MM.1S (cell line): Measurements from ENCODE around the gene CHST15.

Source experiments
- DNase-seq: peaks from one replicate; pipeline ENCODE4 v3.0.0-alpha.2; 2015
- H2AFZ ChIP-seq: fragments of 300-600 bp; sonication (generic); 2 replicates; pipeline ENCODE4 v1.6.0; 2016; ENCODE audit warnings: antibody characterized with exemption, low read length
- H3F3A ChIP-seq: fragments of 300-600 bp; sonication (generic); 2 replicates; pipeline ENCODE4 v1.6.1; 2016; ENCODE audit warnings: mild to moderate bottlenecking, antibody characterized with exemption, low read length, moderate library complexity, mixed read lengths; ENCODE audit not compliant: insufficient read depth
- H3K27ac ChIP-seq: fragments of 300-600 bp; sonication (generic); 2 replicates; pipeline ENCODE4 v1.5.1; 2016; ENCODE audit warnings: mild to moderate bottlenecking, low read length
- H3K27me3 ChIP-seq: fragments of 300-600 bp; sonication (generic); replicated peaks from 2 replicates; pipeline ENCODE4 v1.6.0; 2016; ENCODE audit warnings: low read length; ENCODE audit not compliant: insufficient read depth
- H3K36me3 ChIP-seq: fragments of 300-600 bp; sonication (generic); replicated peaks from 2 replicates; pipeline ENCODE4 v1.6.1; 2016; ENCODE audit warnings: mild to moderate bottlenecking, low read length, mixed read lengths; ENCODE audit not compliant: insufficient read depth
- H3K4me1 ChIP-seq: fragments of 300-600 bp; sonication (generic); 2 replicates; pipeline ENCODE4 v1.6.1; 2016; ENCODE audit warnings: low read length, mixed read lengths
- H3K4me2 ChIP-seq: fragments of 300-600 bp; sonication (generic); 2 replicates; pipeline ENCODE4 v1.6.0; 2016; ENCODE audit warnings: low read depth, low read length
- H3K4me3 ChIP-seq: fragments of 300-600 bp; sonication (generic); 2 replicates; pipeline ENCODE4 v1.5.1; 2016; ENCODE audit warnings: low read length, mixed read lengths
- H3K79me2 ChIP-seq: fragments of 300-600 bp; sonication (generic); 2 replicates; pipeline ENCODE4 v1.6.1; 2016; ENCODE audit warnings: mixed run types, low read length, mixed read lengths
- H3K9ac ChIP-seq: fragments of 300-600 bp; sonication (generic); 2 replicates; pipeline ENCODE4 v1.6.1; 2016; ENCODE audit warnings: low read length, mixed read lengths
- H3K9me2 ChIP-seq: fragments of 300-600 bp; sonication (generic); replicated peaks from 2 replicates; pipeline ENCODE4 v1.6.1; 2016; ENCODE audit warnings: mild to moderate bottlenecking, low read length, mixed read lengths; ENCODE audit not compliant: insufficient read depth
- H3K9me3 ChIP-seq: fragments of 300-600 bp; sonication (generic); replicated peaks from 2 replicates; pipeline ENCODE4 v1.6.1; 2016; ENCODE audit warnings: mild to moderate bottlenecking, low read length, mixed read lengths; ENCODE audit not compliant: insufficient read depth
- H4K20me1 ChIP-seq: fragments of 300-600 bp; sonication (generic); 2 replicates; pipeline ENCODE4 v1.6.1; 2016; ENCODE audit warnings: mild to moderate bottlenecking, low read length, moderate library complexity, mixed read lengths; ENCODE audit not compliant: insufficient read depth
- CTCF ChIP-seq: fragments of 300-600 bp; sonication (generic); IDR thresholded peaks from 2 replicates; pipeline ENCODE4 v1.5.1; 2016; ENCODE audit warnings: antibody characterized with exemption, low read length, mixed read lengths
- EZH2 ChIP-seq: fragments of 300-600 bp; sonication (generic); optimal IDR thresholded peaks from 2 replicates; pipeline ENCODE3; 2017; ENCODE audit warnings: low read depth, mild to moderate bottlenecking, antibody characterized with exemption, low read length, mixed read lengths
- EZH2phosphoT487 ChIP-seq: fragments of 300-600 bp; sonication (generic); IDR thresholded peaks from 2 replicates; pipeline ENCODE4 v1.6.1; 2018; ENCODE audit warnings: antibody characterized with exemption, low read length

CHST15 gene

DNA sequence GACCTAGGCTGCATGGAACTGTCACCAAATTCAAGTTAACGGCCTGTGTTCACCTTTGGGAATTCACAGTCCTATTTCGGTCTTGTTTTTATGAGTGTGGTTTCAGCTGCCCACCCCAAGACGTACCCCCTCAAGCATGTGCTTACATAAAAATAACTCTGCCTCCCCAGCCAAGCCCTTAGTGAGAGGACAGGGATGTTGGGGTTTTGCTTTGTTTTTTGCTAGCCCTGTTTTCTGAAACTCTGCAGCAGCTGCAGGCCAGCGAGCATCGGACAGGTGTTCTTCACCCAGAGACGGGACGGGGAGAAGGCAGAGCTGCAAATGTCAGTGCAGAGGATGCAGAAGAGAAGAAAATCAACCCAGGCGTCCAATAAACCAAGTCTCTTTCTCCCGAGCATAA lies 13.5 kb downstream of the CHST15 start:
- no peaks in the 10 kb centered on the region for H3K9me3 ChIP-seq
- H3F3A ChIP-seq = peaks cover 88% of the 10 kb centered on the region
- peak overlapping the region; percentile 92 for H3K27ac ChIP-seq
- peak; percentile 89 for DNase-seq
- H3K9me2 ChIP-seq = no peaks in the 10 kb centered on the region
- no peak overlapping the region for H2AFZ ChIP-seq
- H3K4me3 ChIP-seq = peak overlapping the region; percentile 2; the same call in 1 of the 2 replicates
- peaks cover 95% of the 10 kb centered on the region for H3K4me1 ChIP-seq
- no peaks in the 10 kb centered on the region for H4K20me1 ChIP-seq
- no peak for TF ChIP-seq EZH2
- TF ChIP-seq EZH2phosphoT487 = no peak
- TF ChIP-seq CTCF = no peak
- no peaks in the 10 kb centered on the region for H3K27me3 ChIP-seq
- H3K79me2 ChIP-seq = peaks cover 93% of the 10 kb centered on the region
- no peaks in the 10 kb centered on the region; the same call in 1 of the 2 replicates for H3K36me3 ChIP-seq
- peak overlapping the region; percentile 57 for H3K4me2 ChIP-seq
- H3K9ac ChIP-seq = peak overlapping the region; percentile 41

DNA sequence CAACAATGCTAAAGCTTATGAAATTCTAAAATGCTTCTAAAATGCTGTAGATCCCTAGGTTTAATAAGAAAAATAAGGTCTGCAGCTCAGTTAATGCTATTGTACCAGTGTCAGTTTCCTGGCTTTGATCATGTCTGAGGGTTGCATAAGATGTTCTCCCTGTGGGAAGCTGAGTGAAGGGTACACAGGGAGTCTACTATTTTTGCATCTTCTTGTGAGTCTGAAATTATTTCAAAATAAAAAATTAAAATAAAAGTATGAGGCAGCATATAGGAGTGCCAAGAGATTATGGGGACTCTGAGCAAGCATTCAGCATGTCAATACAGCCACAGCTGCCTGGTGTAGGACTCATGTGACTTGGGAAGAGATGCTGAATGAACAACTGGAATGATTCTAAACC lies 14.7 kb downstream of the CHST15 start:
- no peaks in the 10 kb centered on the region for H3K9me3 ChIP-seq
- H3K27me3 ChIP-seq = no peaks in the 10 kb centered on the region
- no peaks in the 10 kb centered on the region; the same call in 1 of the 2 replicates for H3K36me3 ChIP-seq
- peaks cover 95% of the 10 kb centered on the region for H3K4me1 ChIP-seq
- no peak for DNase-seq
- no peaks in the 10 kb centered on the region for H4K20me1 ChIP-seq
- TF ChIP-seq CTCF (no peak), EZH2 (no peak), EZH2phosphoT487 (no peak)
- H3F3A ChIP-seq = peaks cover 91% of the 10 kb centered on the region
- H3K27ac ChIP-seq = peak overlapping the region; percentile 92; the same call in 1 of the 2 replicates
- H3K4me2 ChIP-seq = peak overlapping the region; percentile 57; the same call in 1 of the 2 replicates
- H3K9me2 ChIP-seq = no peaks in the 10 kb centered on the region
- H3K79me2 ChIP-seq = peaks cover 93% of the 10 kb centered on the region
- no peak overlapping the region for H3K4me3 ChIP-seq
- no peak overlapping the region for H2AFZ ChIP-seq
- no peak overlapping the region for H3K9ac ChIP-seq

DNA sequence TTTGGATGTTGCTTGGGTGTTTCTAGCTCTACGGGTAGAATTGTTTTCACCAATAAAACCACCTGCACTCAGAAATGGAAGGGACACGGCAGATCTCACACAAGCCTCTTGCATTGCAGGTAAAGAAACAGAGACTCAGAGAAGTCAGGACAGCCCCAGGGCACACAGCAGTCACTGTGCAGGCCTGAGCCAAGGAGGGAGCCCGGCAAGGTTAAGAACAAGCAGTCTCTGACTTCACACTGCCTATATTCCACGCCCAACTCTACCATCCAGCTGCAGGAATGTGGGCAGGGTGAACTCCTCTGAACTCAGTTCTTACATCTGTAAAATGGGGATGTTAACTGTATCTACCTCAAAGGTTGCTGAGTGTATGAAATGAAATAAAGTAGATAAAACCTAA lies 15.4 kb downstream of the CHST15 start:
- no peaks in the 10 kb centered on the region for H4K20me1 ChIP-seq
- peaks cover 93% of the 10 kb centered on the region for H3K79me2 ChIP-seq
- TF ChIP-seq EZH2phosphoT487 (no peak), CTCF (no peak), EZH2 (no peak)
- H3K27ac ChIP-seq = peak overlapping the region; percentile 92; the same call in 1 of the 2 replicates
- peaks cover 91% of the 10 kb centered on the region for H3F3A ChIP-seq
- H3K9me3 ChIP-seq = no peaks in the 10 kb centered on the region
- H3K9me2 ChIP-seq = no peaks in the 10 kb centered on the region
- no peak overlapping the region for H3K4me3 ChIP-seq
- no peak for DNase-seq
- peak overlapping the region; percentile 21; the same call in 1 of the 2 replicates for H3K4me2 ChIP-seq
- H3K27me3 ChIP-seq = no peaks in the 10 kb centered on the region
- no peak overlapping the region for H2AFZ ChIP-seq
- H3K4me1 ChIP-seq = peaks cover 95% of the 10 kb centered on the region
- no peaks in the 10 kb centered on the region; the same call in 1 of the 2 replicates for H3K36me3 ChIP-seq
- H3K9ac ChIP-seq = no peak overlapping the region
